NOMO-1 (cell line): Measurements from ENCODE around the gene UAP1L1.

Experiments used
- DNase-seq, 2 experiments: peaks; one replicate each; lab custom pipeline; 2025; ENCODE audit not compliant: unreplicated experiment in 2 of 2; lab: John Stamatoyannopoulos, UW

UAP1L1 gene

GRCh38 chr9:137041124-137041523 lies 36.2 kb upstream of the UAP1L1 start:
- DNase-seq, result no peak

- no peak for DNase-seq
These were observed 34.3 kb upstream of the UAP1L1 start for GRCh38 chr9:137042751-137043727.

- DNase-seq, result no peak
These were observed 33.3 kb upstream of the UAP1L1 start for GRCh38 chr9:137044037-137044436.

GRCh38 chr9:137044502-137045177 lies 32.7 kb upstream of the UAP1L1 start:
- no peak for DNase-seq

GRCh38 chr9:137045294-137046087 lies 31.8 kb upstream of the UAP1L1 start:
- DNase-seq, result no peak

- peak; percentile 70 to 79 for DNase-seq
These were observed 31.1 kb upstream of the UAP1L1 start, which contains the start of gene NPDC1 for GRCh38 chr9:137046088-137046787. Gene NPDC1 (minus strand): TSS chr9:137046177. CDS start chr9:137045989, 188 bp downstream.

GRCh38 chr9:137048655-137049543 lies 28.4 kb upstream of the UAP1L1 start:
- no peak for DNase-seq

- peak; percentile 69 to 71 for DNase-seq
These were observed 27.5 kb upstream of the UAP1L1 start for GRCh38 chr9:137049544-137050449.

- DNase-seq, result no peak
These were observed 26.7 kb upstream of the UAP1L1 start for GRCh38 chr9:137050570-137050969.

GRCh38 chr9:137051145-137051724 lies 26.1 kb upstream of the UAP1L1 start:
- no peak for DNase-seq

- DNase-seq, result no peak
These were observed 25.0 kb upstream of the UAP1L1 start for GRCh38 chr9:137052293-137052692.

- no peak for DNase-seq
These were observed 24.0 kb upstream of the UAP1L1 start for GRCh38 chr9:137052998-137053943.

- DNase-seq, result no peak
These were observed 23.1 kb upstream of the UAP1L1 start, which contains the start of gene ENTPD2 for GRCh38 chr9:137053944-137054931. Gene ENTPD2 (minus strand): TSS chr9:137054061. CDS start chr9:137053997, 64 bp downstream.

- no peak for DNase-seq
These were observed 22.4 kb upstream of the UAP1L1 start for GRCh38 chr9:137054932-137055384.
